H9 (cell line): Measurements from ENCODE around the gene GALR2. TPM values are rescaled to one million over a fixed set of nuclear protein-coding genes. Genes with fewer than 3 reads are reported as not detected.
A peak's percentile ranks its signal among the peaks of the same experiment; 100 is the strongest.

Experiments used
- DNase-seq: peaks from one replicate; pipeline ENCODE4 v3.0.0-alpha.2; 2017
- H2AFZ ChIP-seq: one replicate; pipeline ENCODE4 v1.6.1; 2013; ENCODE audit warnings: mild to moderate bottlenecking, low read length, control low read depth, moderate library complexity
- H2AK5ac ChIP-seq: 2 replicates; pipeline ENCODE4 v1.6.1; 2013; ENCODE audit warnings: low read length, control low read depth, mixed read lengths; ENCODE audit not compliant: insufficient read length
- H2BK120ac ChIP-seq: one replicate; pipeline ENCODE4 v1.6.1; 2013; ENCODE audit warnings: low read depth, mild to moderate bottlenecking, low read length, control low read depth, inconsistent platforms; ENCODE audit not compliant: poor library complexity, severe bottlenecking
- H2BK12ac ChIP-seq: 2 replicates; pipeline ENCODE4 v1.6.1; 2013; ENCODE audit warnings: low read length, control low read depth, mixed read lengths, low read depth; ENCODE audit not compliant: insufficient read length
- H2BK15ac ChIP-seq: 2 replicates; pipeline ENCODE4 v1.6.1; 2013; ENCODE audit warnings: low read depth, low read length, control low read depth
- H2BK20ac ChIP-seq: one replicate; pipeline ENCODE4 v1.6.1; 2013; ENCODE audit warnings: low read depth, mild to moderate bottlenecking, low read length, control low read depth, inconsistent platforms; ENCODE audit not compliant: poor library complexity, severe bottlenecking
- H2BK5ac ChIP-seq: 2 replicates; pipeline ENCODE4 v1.6.1; 2013; ENCODE audit warnings: low read length, control low read depth, mixed read lengths; ENCODE audit not compliant: insufficient read length
- H3K14ac ChIP-seq: 2 replicates; pipeline ENCODE4 v1.6.1; 2013; ENCODE audit warnings: low read length, control low read depth; ENCODE audit not compliant: insufficient read depth
- H3K18ac ChIP-seq: 2 replicates; pipeline ENCODE4 v1.6.1; 2013; ENCODE audit warnings: low read depth, mild to moderate bottlenecking, mixed read lengths, low read length, control low read depth; ENCODE audit not compliant: insufficient read length
- H3K23ac ChIP-seq: 2 replicates; pipeline ENCODE4 v1.6.1; 2013; ENCODE audit warnings: low read length, control low read depth, mixed read lengths, low read depth; ENCODE audit not compliant: insufficient read length
- H3K23me2 ChIP-seq: 2 replicates; pipeline ENCODE4 v1.6.1; 2013; ENCODE audit warnings: low read depth, mild to moderate bottlenecking, mixed read lengths, low read length, control low read depth; ENCODE audit not compliant: insufficient read length, poor library complexity, severe bottlenecking
- H3K27ac ChIP-seq: 2 replicates; pipeline ENCODE4 v1.5.1; 2013; ENCODE audit warnings: low read length, control low read depth, mixed read lengths, low read depth; ENCODE audit not compliant: insufficient read length
- H3K27me3 ChIP-seq: 2 replicates; pipeline ENCODE4 v1.6.1; 2013; ENCODE audit warnings: low read length, control low read depth, inconsistent platforms; ENCODE audit not compliant: insufficient read depth
- H3K4ac ChIP-seq: 2 replicates; pipeline ENCODE4 v1.6.1; 2013; ENCODE audit warnings: low read depth, mild to moderate bottlenecking, control low read depth, inconsistent platforms, low read length, moderate library complexity
- H3K4me1 ChIP-seq: 2 replicates; pipeline ENCODE4 v1.6.1; 2013; ENCODE audit warnings: low read length, control low read depth, inconsistent platforms; ENCODE audit not compliant: insufficient read depth
- H3K4me2 ChIP-seq: 2 replicates; pipeline ENCODE4 v1.6.1; 2013; ENCODE audit warnings: low read length, control low read depth, mixed read lengths; ENCODE audit not compliant: insufficient read length, insufficient read depth
- H3K56ac ChIP-seq: 2 replicates; pipeline ENCODE4 v1.6.1; 2013; ENCODE audit warnings: low read depth, mild to moderate bottlenecking, mixed read lengths, low read length, control low read depth; ENCODE audit not compliant: insufficient read length
- H3K79me1 ChIP-seq: 2 replicates; pipeline ENCODE4 v1.6.1; 2013; ENCODE audit warnings: low read depth, mild to moderate bottlenecking, moderate library complexity, low read length, control low read depth, inconsistent platforms; ENCODE audit not compliant: insufficient read depth, poor library complexity, severe bottlenecking
- H3K79me2 ChIP-seq: 2 replicates; pipeline ENCODE4 v1.6.1; 2013; ENCODE audit warnings: low read length, control low read depth, inconsistent platforms; ENCODE audit not compliant: insufficient read depth
- H3K9ac ChIP-seq: 2 replicates; pipeline ENCODE4 v1.6.1; 2013; ENCODE audit warnings: low read length, control low read depth, mixed read lengths; ENCODE audit not compliant: insufficient read length; ENCODE audit errors: extremely low read depth
- H3K9me3 ChIP-seq: one replicate; pipeline ENCODE4 v1.6.1; 2013; ENCODE audit warnings: low read depth, low read length, inconsistent platforms; ENCODE audit not compliant: control insufficient read depth
- H3T11ph ChIP-seq: one replicate; pipeline ENCODE4 v1.6.1; 2013; ENCODE audit warnings: mild to moderate bottlenecking, low read length, control low read depth, inconsistent platforms
- H4K20me1 ChIP-seq: one replicate; pipeline ENCODE4 v1.6.1; 2013; ENCODE audit not compliant: control insufficient read depth, insufficient read length, insufficient read depth
- H4K5ac ChIP-seq: 2 replicates; pipeline ENCODE4 v1.6.1; 2013; ENCODE audit warnings: low read depth, mild to moderate bottlenecking, mixed read lengths, low read length, control low read depth; ENCODE audit not compliant: insufficient read length
- H4K8ac ChIP-seq: replicated peaks from 2 replicates; pipeline ENCODE4 v1.6.1; 2013; ENCODE audit warnings: low read length, control low read depth, mixed read lengths, low read depth; ENCODE audit not compliant: insufficient read length
- H4K91ac ChIP-seq: 2 replicates; pipeline ENCODE4 v1.6.1; 2013; ENCODE audit warnings: low read depth, mild to moderate bottlenecking, moderate library complexity, mixed read lengths, low read length, control low read depth; ENCODE audit not compliant: insufficient read length
- H3K27ac Mint-ChIP-seq, 3 experiments: 2 replicates in 2 of 3; 3 replicates in 1 of 3; pipeline ENCODE4 v1.8.0; 2020 to 2021; ENCODE audit warnings: mixed read lengths in 3 of 3, mild to moderate bottlenecking in 1 of 3, moderate library complexity in 1 of 3
- H3K27me3 Mint-ChIP-seq: 2 replicates; pipeline ENCODE4 v1.8.0; 2021; ENCODE audit warnings: low read depth, mild to moderate bottlenecking, moderate library complexity, mixed read lengths
- H3K36me3 Mint-ChIP-seq, 3 experiments: 2 replicates in 2 of 3; 3 replicates in 1 of 3; pipeline ENCODE4 v1.8.0; 2020 to 2021; ENCODE audit warnings: low read depth in 3 of 3, mixed read lengths in 3 of 3; ENCODE audit not compliant: insufficient read depth in 1 of 3
- H3K4me1 Mint-ChIP-seq, 2 experiments: 2 replicates each; pipeline ENCODE4 v1.8.0; 2020; ENCODE audit warnings: mixed read lengths in 2 of 2
- H3K4me3 Mint-ChIP-seq, 2 experiments: 2 replicates in 1 of 2; 3 replicates in 1 of 2; pipeline ENCODE4 v1.8.0; 2020 to 2021; ENCODE audit warnings: mild to moderate bottlenecking in 2 of 2, mixed read lengths in 2 of 2, moderate library complexity in 1 of 2
- H3K9me3 Mint-ChIP-seq, 2 experiments: 2 replicates in 1 of 2; 3 replicates in 1 of 2; pipeline ENCODE4 v1.8.0; 2020; ENCODE audit warnings: mild to moderate bottlenecking in 2 of 2, mixed read lengths in 2 of 2, moderate library complexity in 1 of 2
- CTCF ChIP-seq: fragments of 200-600 bp; sonication (generic); conservative IDR thresholded peaks from 3 replicates; pipeline ENCODE4 v1.8.0; 2021; ENCODE audit warnings: antibody characterized with exemption, mild to moderate bottlenecking
- WGBS: extraction: QIAGEN DNeasy Blood & Tissue Kit; methylation state at CpG from one replicate; pipeline ENCODE4 v1.1.7; 2013; ENCODE audit warnings: missing lambda C conversion rate, low lambda C conversion rate, mixed read lengths; ENCODE audit not compliant: insufficient read length; ENCODE audit errors: extremely low coverage; 5-methylcytosine and 5-hydroxymethylcytosine counted together
- total RNA-seq: library from RNA; stranded (reverse); gene quantifications from 2 replicates; pipeline ENCODE4 v1.2.1, GENCODE V29; 2021

Gene GALR2
- total RNA-seq, 1 experiment from 2014 or later = 0.81 TPM

- no peak overlapping the region for H2AFZ ChIP-seq
- H3K27me3 ChIP-seq = peaks cover 58% of the 10 kb centered on the region
- no peak overlapping the region for H3K9ac ChIP-seq
- peak overlapping the region; percentile 46 for H3K4me2 ChIP-seq
- H3K14ac ChIP-seq = no peak overlapping the region; the same call in 1 of the 2 replicates
- H4K8ac ChIP-seq = no peak overlapping the region
- no peak overlapping the region for H3T11ph ChIP-seq
- Mint-ChIP-seq H3K36me3 (peaks cover 0 to under 1% (median 0%) of the 10 kb centered on the region in 3 experiments; a peak in 2 of 7 replicates), H3K4me3 (peak overlapping the region; percentile 55 to 78), H3K27ac (no peak overlapping the region), H3K9me3 (peaks cover 0 to 3% of the 10 kb centered on the region in 2 experiments; a peak in 2 of 5 replicates), H3K27me3 (peaks cover 75% of the 10 kb centered on the region), H3K4me1 (peaks cover 51 to 60% of the 10 kb centered on the region in 2 experiments)
- H3K23me2 ChIP-seq = peaks cover 29% of the 10 kb centered on the region
- WGBS = no CpG with 5 or more reads among the region's 82 CpGs
- TF ChIP-seq CTCF = no peak
- no peaks in the 10 kb centered on the region for H3K79me1 ChIP-seq
- H2BK12ac ChIP-seq = no peak overlapping the region
- no peaks in the 10 kb centered on the region for H3K79me2 ChIP-seq
- no peak overlapping the region for H2AK5ac ChIP-seq
- no peak overlapping the region for H3K27ac ChIP-seq
- no peak overlapping the region for H3K56ac ChIP-seq
- H3K18ac ChIP-seq = no peak overlapping the region
- H2BK15ac ChIP-seq = no peak overlapping the region
- peak; percentile 74 for DNase-seq
- peaks cover 8% of the 10 kb centered on the region; the same call in 1 of the 2 replicates for H3K4me1 ChIP-seq
- H3K23ac ChIP-seq = no peak overlapping the region
- H2BK120ac ChIP-seq = no peak overlapping the region
- no peaks in the 10 kb centered on the region for H3K9me3 ChIP-seq
- no peak overlapping the region for H2BK5ac ChIP-seq
- no peak overlapping the region for H2BK20ac ChIP-seq
- H4K91ac ChIP-seq = no peak overlapping the region
- no peak overlapping the region for H4K5ac ChIP-seq
- H3K4ac ChIP-seq = no peak overlapping the region
- H4K20me1 ChIP-seq = peaks cover 3% of the 10 kb centered on the region
Measured at GRCh38 chr17:76076765-76077583, 2.4 kb downstream of the GALR2 start.
